C4-2B (cell line): Measurements from ENCODE around the gene TPPP3.
"Not testable (repeated sequence)": the region's sequence is repeated elsewhere in the genome, so short reads cannot be mapped to it uniquely, and the experiment has no call there.

Source experiments
- CTCF ChIP-seq: fragments of 450-650 bp; conservative IDR thresholded peaks from 2 replicates; pipeline ENCODE4 v1.5.1; 2017; ENCODE audit warnings: mild to moderate bottlenecking
- ZFX ChIP-seq: fragments of 450-650 bp; IDR thresholded peaks from 2 replicates; pipeline ENCODE4 v1.6.1; 2017

GRCh38 chr16:67359540-67360269 is 33.6 kb downstream of the TPPP3 start:
- TF ChIP-seq CTCF, ZFX: not testable (repeated sequence)
